Neuronal stem cell (in vitro differentiated cells): ENCODE results near the gene PIGZ.

Experiments used
- DNase-seq: peaks from one replicate; pipeline ENCODE4 v3.0.0-alpha.2; 2013; ENCODE audit warnings: low spot score
- H2AFZ ChIP-seq: one replicate; pipeline ENCODE4 v1.6.1; 2013; ENCODE audit warnings: mild to moderate bottlenecking, low read length, inconsistent platforms
- H2AK5ac ChIP-seq: 2 replicates; pipeline ENCODE4 v1.6.1; 2013; ENCODE audit warnings: low read depth, mild to moderate bottlenecking, inconsistent platforms, low read length, moderate library complexity, mixed read lengths
- H2BK120ac ChIP-seq: 2 replicates; pipeline ENCODE4 v1.6.1; 2013; ENCODE audit warnings: low read depth, mild to moderate bottlenecking, inconsistent platforms, low read length, moderate library complexity, mixed read lengths
- H2BK12ac ChIP-seq: one replicate; pipeline ENCODE4 v1.6.1; 2013; ENCODE audit warnings: low read length, inconsistent platforms
- H2BK15ac ChIP-seq: 2 replicates; pipeline ENCODE4 v1.6.1; 2013; ENCODE audit warnings: mild to moderate bottlenecking, low read length, inconsistent platforms, mixed read lengths
- H2BK5ac ChIP-seq: one replicate; pipeline ENCODE4 v1.6.1; 2013; ENCODE audit warnings: inconsistent platforms, mild to moderate bottlenecking, low read length, moderate library complexity
- H3K14ac ChIP-seq: one replicate; pipeline ENCODE4 v1.6.1; 2013; ENCODE audit warnings: low read length, inconsistent platforms
- H3K18ac ChIP-seq: 2 replicates; pipeline ENCODE4 v1.6.1; 2013; ENCODE audit warnings: low read length, inconsistent platforms
- H3K23ac ChIP-seq: 2 replicates; pipeline ENCODE4 v1.6.1; 2013; ENCODE audit warnings: low read depth, mild to moderate bottlenecking, mixed read lengths, low read length, inconsistent platforms; ENCODE audit not compliant: poor library complexity
- H3K27ac ChIP-seq: replicated peaks from 3 replicates; pipeline ENCODE4 v1.5.1; 2013; ENCODE audit warnings: low read length, inconsistent platforms
- H3K27me3 ChIP-seq, 3 experiments: 2 replicates each; pipeline ENCODE4 v1.6.1; 2013; ENCODE audit warnings: low read length in 3 of 3, mild to moderate bottlenecking in 2 of 3, inconsistent platforms in 1 of 3, low read depth in 1 of 3, mixed read lengths in 1 of 3, moderate library complexity in 1 of 3; ENCODE audit not compliant: control insufficient read depth in 3 of 3, insufficient read depth in 3 of 3
- H3K36me3 ChIP-seq, 2 donors: replicated peaks in 1 of 2; 2 replicates each; pipeline ENCODE4 v1.6.1; 2013; ENCODE audit warnings: low read length in 2 of 2; ENCODE audit not compliant: control insufficient read depth in 2 of 2, insufficient read depth in 2 of 2
- H3K4ac ChIP-seq: 2 replicates; pipeline ENCODE4 v1.6.1; 2013; ENCODE audit warnings: inconsistent platforms, mild to moderate bottlenecking, low read length, moderate library complexity
- H3K4me1 ChIP-seq, 2 donors: 1 replicate in 1 of 2; 2 replicates in 1 of 2; pipeline ENCODE4 v1.6.1; 2013; ENCODE audit warnings: low read length in 2 of 2, low read depth in 1 of 2; ENCODE audit not compliant: control insufficient read depth in 2 of 2, insufficient read depth in 1 of 2
- H3K4me2 ChIP-seq: one replicate; pipeline ENCODE4 v1.6.1; 2013; ENCODE audit warnings: mild to moderate bottlenecking, low read length, inconsistent platforms; ENCODE audit not compliant: insufficient read depth, poor library complexity, severe bottlenecking
- H3K4me3 ChIP-seq, 2 donors: 2 replicates each; pipeline ENCODE4 v1.5.1; 2013; ENCODE audit warnings: low read length in 2 of 2, mild to moderate bottlenecking in 2 of 2, inconsistent platforms in 1 of 2, moderate library complexity in 1 of 2
- H3K79me1 ChIP-seq: one replicate; pipeline ENCODE4 v1.6.1; 2013; ENCODE audit warnings: low read depth, mild to moderate bottlenecking, inconsistent platforms, low read length, moderate library complexity
- H3K9ac ChIP-seq: one replicate; pipeline ENCODE4 v1.6.1; 2013; ENCODE audit warnings: mild to moderate bottlenecking, low read depth, low read length, inconsistent platforms; ENCODE audit not compliant: poor library complexity
- H3K9me3 ChIP-seq, 2 donors: replicated peaks in 1 of 2; 2 replicates each; pipeline versions ENCODE3 to v1.6.1; 2013; ENCODE audit warnings: low read length in 2 of 2, mild to moderate bottlenecking in 2 of 2, inconsistent platforms in 1 of 2, low read depth in 1 of 2, mixed read lengths in 1 of 2, moderate library complexity in 1 of 2; ENCODE audit not compliant: control insufficient read depth in 2 of 2, insufficient read depth in 1 of 2
- H4K8ac ChIP-seq: one replicate; pipeline ENCODE4 v1.6.1; 2013; ENCODE audit warnings: low read depth, mild to moderate bottlenecking, inconsistent platforms, low read length, moderate library complexity
- H4K91ac ChIP-seq: one replicate; pipeline ENCODE4 v1.6.1; 2013; ENCODE audit warnings: low read length, low read depth, mild to moderate bottlenecking, inconsistent platforms; ENCODE audit not compliant: poor library complexity
- WGBS, 2 donors: extraction: QIAGEN DNeasy Blood & Tissue Kit; methylation state at CpG; one replicate each; pipeline ENCODE4 v1.1.7; 2013; ENCODE audit warnings: missing lambda C conversion rate in 2 of 2, mixed read lengths in 1 of 2; ENCODE audit not compliant: insufficient read length in 2 of 2, insufficient replicate concordance in 1 of 2; ENCODE audit errors: extremely low coverage in 2 of 2; 5-methylcytosine and 5-hydroxymethylcytosine counted together

The PIGZ gene

GRCh38 chr3:196942226-196942914 is 26.3 kb downstream of the PIGZ start, which contains the start of gene NCBP2:
NCBP2 (minus strand) TSS chr3:196942528; CDS start chr3:196942503, 25 bp downstream.
- Histone ChIP-seq H3K14ac (peak within 1 kb of the TSS; percentile 9), H2BK15ac (peak within 1 kb of the TSS; percentile 49), H3K9ac (peak within 1 kb of the TSS; percentile 99), H3K79me1 (peaks cover 2% of the 10 kb centered on the region), H3K23ac (peak within 1 kb of the TSS; percentile 95), H3K4me2 (peak within 1 kb of the TSS; percentile 82), H3K4ac (peak within 1 kb of the TSS; percentile 54), H2BK120ac (peak within 1 kb of the TSS; percentile 75), H3K18ac (peak within 1 kb of the TSS; percentile 92), H4K91ac (peak within 1 kb of the TSS; percentile 89), H3K4me3 (peak within 1 kb of the TSS; percentile 70 to 100), H2AFZ (peak within 1 kb of the TSS; percentile 93), H4K8ac (no peak within 1 kb of the TSS), H2BK12ac (no peak within 1 kb of the TSS), H3K27ac (peak within 1 kb of the TSS; percentile 94), H2BK5ac (peak within 1 kb of the TSS; percentile 85), H3K9me3 (no peaks in the 10 kb centered on the region), H2AK5ac (peak within 1 kb of the TSS; percentile 85), H3K4me1 (peaks cover 0 to 11% of the 10 kb centered on the region in 2 donors), H3K27me3 (no peaks in the 10 kb centered on the region), H3K36me3 (peaks cover 7 to 41% of the 10 kb centered on the region in 2 donors)
- peak; percentile 97 for DNase-seq
- no CpG with 5 or more reads among the region's 77 CpGs for WGBS, 2 donors

GRCh38 chr3:196941729-196942225 is 26.9 kb downstream of the PIGZ start:
- no peak for DNase-seq
- no peaks in the 10 kb centered on the region for H3K27me3 ChIP-seq
- H4K8ac ChIP-seq: no peak overlapping the region
- no peak overlapping the region for H2BK12ac ChIP-seq
- peak overlapping the region; percentile 49 for H2BK15ac ChIP-seq
- H3K4ac ChIP-seq: peak overlapping the region; percentile 54
- peaks cover 11 to 47% of the 10 kb centered on the region in 2 donors for H3K36me3 ChIP-seq
- H3K14ac ChIP-seq: peak overlapping the region; percentile 9
- peak overlapping the region; percentile 94 for H3K27ac ChIP-seq
- H3K18ac ChIP-seq: peak overlapping the region; percentile 92
- H3K23ac ChIP-seq: peak overlapping the region; percentile 95
- H3K79me1 ChIP-seq: peaks cover 2% of the 10 kb centered on the region
- H2AFZ ChIP-seq: peak overlapping the region; percentile 90
- H3K9ac ChIP-seq: peak overlapping the region; percentile 94
- peak overlapping the region; percentile 75 for H2BK120ac ChIP-seq
- H3K4me2 ChIP-seq: peak overlapping the region; percentile 82
- WGBS, 2 donors: no CpG with 5 or more reads among the region's 31 CpGs
- H3K4me3 ChIP-seq: peak overlapping the region; percentile 70 to 91
- peak overlapping the region; percentile 89 for H4K91ac ChIP-seq
- peak overlapping the region; percentile 85 for H2AK5ac ChIP-seq
- H3K9me3 ChIP-seq: no peaks in the 10 kb centered on the region
- H2BK5ac ChIP-seq: peak overlapping the region; percentile 85
- peaks cover 0 to 11% of the 10 kb centered on the region in 2 donors for H3K4me1 ChIP-seq

- H3K4me1 ChIP-seq: peaks cover 0 to 8% of the 10 kb centered on the region in 2 donors
- no peak overlapping the region for H2BK15ac ChIP-seq
- H2BK5ac ChIP-seq: no peak overlapping the region
- peaks cover 23 to 71% of the 10 kb centered on the region in 2 donors for H3K36me3 ChIP-seq
- H3K79me1 ChIP-seq: peaks cover 2% of the 10 kb centered on the region
- H2AFZ ChIP-seq: no peak overlapping the region
- WGBS, 2 donors: no CpG with 5 or more reads among the region's 5 CpGs
- H3K4me3 ChIP-seq: no peak overlapping the region
- no peak overlapping the region for H4K91ac ChIP-seq
- no peak overlapping the region for H2BK12ac ChIP-seq
- no peaks in the 10 kb centered on the region for H3K27me3 ChIP-seq
- no peak overlapping the region for H2BK120ac ChIP-seq
- no peak overlapping the region for H3K4ac ChIP-seq
- no peak overlapping the region for H4K8ac ChIP-seq
- DNase-seq: no peak
- H3K18ac ChIP-seq: no peak overlapping the region
- no peak overlapping the region for H3K9ac ChIP-seq
- no peak overlapping the region for H3K23ac ChIP-seq
- H3K4me2 ChIP-seq: no peak overlapping the region
- H3K9me3 ChIP-seq: no peaks in the 10 kb centered on the region
- H3K14ac ChIP-seq: no peak overlapping the region
- H2AK5ac ChIP-seq: no peak overlapping the region
- no peak overlapping the region for H3K27ac ChIP-seq
Observed at GRCh38 chr3:196938576-196938975, 30.1 kb downstream of the PIGZ start.

- H3K27ac ChIP-seq: no peak overlapping the region
- peaks cover 23 to 74% of the 10 kb centered on the region in 2 donors for H3K36me3 ChIP-seq
- DNase-seq: no peak
- H3K4me1 ChIP-seq: peaks cover 0 to 4% of the 10 kb centered on the region in 2 donors
- H3K4ac ChIP-seq: no peak overlapping the region
- H3K9ac ChIP-seq: no peak overlapping the region
- H4K91ac ChIP-seq: no peak overlapping the region
- no CpG with 5 or more reads among the region's 2 CpGs for WGBS, 2 donors
- no peak overlapping the region for H3K4me2 ChIP-seq
- no peak overlapping the region for H2BK120ac ChIP-seq
- no peak overlapping the region for H3K23ac ChIP-seq
- H3K14ac ChIP-seq: no peak overlapping the region
- H3K27me3 ChIP-seq: no peaks in the 10 kb centered on the region
- no peak overlapping the region for H3K4me3 ChIP-seq
- H2BK15ac ChIP-seq: no peak overlapping the region
- no peak overlapping the region for H2AFZ ChIP-seq
- no peak overlapping the region for H2BK5ac ChIP-seq
- peaks cover 2% of the 10 kb centered on the region for H3K79me1 ChIP-seq
- no peaks in the 10 kb centered on the region for H3K9me3 ChIP-seq
- no peak overlapping the region for H3K18ac ChIP-seq
- no peak overlapping the region for H4K8ac ChIP-seq
- H2BK12ac ChIP-seq: no peak overlapping the region
- no peak overlapping the region for H2AK5ac ChIP-seq
Observed at GRCh38 chr3:196938124-196938523, 30.5 kb downstream of the PIGZ start.
